Activated CD4-positive, alpha-beta T cell treated with anti-CD3 and anti-CD28 coated beads for 48 hours (primary cell): ENCODE data around the gene ZBTB16.

Experiments
- DNase-seq: peaks from one replicate; pipeline ENCODE4 v3.0.0-alpha.2; 2020

The ZBTB16 gene

GRCh38 chr11:114133548-114134329 lies 74.2 kb downstream of the ZBTB16 start:
- DNase-seq = no peak

- no peak for DNase-seq
Observed at GRCh38 chr11:114134870-114135269, 75.4 kb downstream of the ZBTB16 start.

GRCh38 chr11:114135737-114136151 lies 76.2 kb downstream of the ZBTB16 start:
- DNase-seq = no peak

- DNase-seq = no peak
Observed at GRCh38 chr11:114136686-114137640, 77.5 kb downstream of the ZBTB16 start.

GRCh38 chr11:114137838-114138237 lies 78.3 kb downstream of the ZBTB16 start:
- DNase-seq = no peak

- DNase-seq = no peak
Observed at GRCh38 chr11:114138411-114138810, 78.9 kb downstream of the ZBTB16 start.

- no peak for DNase-seq
Observed at GRCh38 chr11:114140826-114141225, 81.3 kb downstream of the ZBTB16 start.

- no peak for DNase-seq
Observed at GRCh38 chr11:114141863-114142580, 82.5 kb downstream of the ZBTB16 start.

- DNase-seq = no peak
Observed at GRCh38 chr11:114142707-114143106, 83.2 kb downstream of the ZBTB16 start.

GRCh38 chr11:114145166-114145775 lies 85.8 kb downstream of the ZBTB16 start:
- DNase-seq = no peak

- no peak for DNase-seq
Observed at GRCh38 chr11:114147375-114148012, 88.0 kb downstream of the ZBTB16 start.

- no peak for DNase-seq
Observed at GRCh38 chr11:114148013-114148382, 88.5 kb downstream of the ZBTB16 start.

- no peak for DNase-seq
Observed at GRCh38 chr11:114149689-114150407, 90.3 kb downstream of the ZBTB16 start.

- no peak for DNase-seq
Observed at GRCh38 chr11:114150671-114151070, 91.2 kb downstream of the ZBTB16 start.

GRCh38 chr11:114151631-114152030 lies 92.1 kb downstream of the ZBTB16 start:
- DNase-seq = no peak

- no peak for DNase-seq
Observed at GRCh38 chr11:114152162-114152561, 92.7 kb downstream of the ZBTB16 start.

- no peak for DNase-seq
Observed at GRCh38 chr11:114152785-114153184, 93.3 kb downstream of the ZBTB16 start.

- no peak for DNase-seq
Observed at GRCh38 chr11:114153224-114153623, 93.7 kb downstream of the ZBTB16 start.

- DNase-seq = no peak
Observed at GRCh38 chr11:114154271-114155047, 94.9 kb downstream of the ZBTB16 start.

- DNase-seq = no peak
Observed at GRCh38 chr11:114155116-114155515, 95.6 kb downstream of the ZBTB16 start.

- DNase-seq = no peak
Observed at GRCh38 chr11:114156131-114156581, 96.6 kb downstream of the ZBTB16 start.
